Measurements from ENCODE around the gene C1orf53. TPM values are rescaled to one million over a fixed set of nuclear protein-coding genes. Genes with fewer than 3 reads are reported as not detected.

Gene C1orf53
- total and polyA plus RNA-seq, 2 experiments from 2014 or later, result 2.7 to 3.8 TPM

GRCh38 chr1:197912739-197913494 lies 10.5 kb downstream of the C1orf53 start:
- peaks cover 100% of the 10 kb centered on the region for H3K27me3 ChIP-seq (ENCODE audit: insufficient read depth)
- H3K27ac Mint-ChIP-seq, result no peak overlapping the region
- peaks cover 63% of the 10 kb centered on the region for H3F3A ChIP-seq (replicated peaks; ENCODE audit: low read depth)
- peak overlapping the region; percentile 92 for H3K4me2 ChIP-seq
- peaks cover 17% of the 10 kb centered on the region for H4K20me1 ChIP-seq (replicated peaks; ENCODE audit: insufficient read depth)
- no peaks in the 10 kb centered on the region for H3K36me3 ChIP-seq (ENCODE audit: insufficient read depth)
- peaks cover 81% of the 10 kb centered on the region for H3K4me1 Mint-ChIP-seq
- ATAC-seq (peak; percentile 2), DNase-seq (ENCODE audit: low spot score) (peak; percentile 46)
- H3K9me2 ChIP-seq (ENCODE audit: insufficient read depth), result no peaks in the 10 kb centered on the region
- peak overlapping the region; percentile 60 for H3K4me3 ChIP-seq
- TF ChIP-seq POLR2AphosphoS5 (IDR thresholded peaks at IDR 0.05; ENCODE audit: low read depth), result no peak
- TF ChIP-seq NANOG (IDR thresholded peaks at IDR 0.05; ENCODE audit: borderline replicate concordance), result no peak
- peak; percentile 74 for TF ChIP-seq EZH2phosphoT487 (IDR thresholded peaks at IDR 0.05; ENCODE audit: unreplicated experiment)
- peak; percentile 97 for TF ChIP-seq EZH2 (IDR thresholded peaks at IDR 0.05; ENCODE audit: low read depth, unreplicated experiment)
- no peak overlapping the region for H3K27ac ChIP-seq (ENCODE audit: low read depth)
- H3K9me3 Mint-ChIP-seq, result peaks cover 2% of the 10 kb centered on the region
- H3K36me3 Mint-ChIP-seq (ENCODE audit: low read depth), result no peaks in the 10 kb centered on the region
- H2AFZ ChIP-seq, result peak overlapping the region; percentile 81; the same call in 1 of the 2 replicates
- H3K79me2 ChIP-seq (replicated peaks; ENCODE audit: insufficient read depth), result no peaks in the 10 kb centered on the region
- H3K4me1 ChIP-seq (ENCODE audit: insufficient read depth), result peaks cover 85% of the 10 kb centered on the region
- H3K27me3 Mint-ChIP-seq (ENCODE audit: insufficient read depth, low read depth, poor library complexity), result peaks cover 100% of the 10 kb centered on the region
- peak overlapping the region; percentile 72 for H3K4me3 Mint-ChIP-seq

GRCh38 chr1:197913495-197914276 lies 11.3 kb downstream of the C1orf53 start:
- Histone ChIP-seq H3K4me1 (ENCODE audit: insufficient read depth) (peaks cover 78% of the 10 kb centered on the region), H3K9me2 (ENCODE audit: insufficient read depth) (no peaks in the 10 kb centered on the region), H2AFZ (0 out of 2 replicates have a peak overlapping the region, but pooled peaks have one; percentile 81), H3K36me3 (ENCODE audit: insufficient read depth) (no peaks in the 10 kb centered on the region), H3K4me2 (peak overlapping the region; percentile 92), H3K79me2 (replicated peaks; ENCODE audit: insufficient read depth) (no peaks in the 10 kb centered on the region), H3K27me3 (ENCODE audit: insufficient read depth) (peaks cover 100% of the 10 kb centered on the region), H3K4me3 (peak overlapping the region; percentile 60), H4K20me1 (replicated peaks; ENCODE audit: insufficient read depth) (peaks cover 16% of the 10 kb centered on the region), H3F3A (replicated peaks; ENCODE audit: low read depth) (peaks cover 57% of the 10 kb centered on the region), H3K27ac (ENCODE audit: low read depth) (no peak overlapping the region)
- ATAC-seq, result no peak; the same call in 1 of the 3 replicates
- Mint-ChIP-seq H3K4me3 (peak overlapping the region; percentile 72), H3K27ac (no peak overlapping the region), H3K27me3 (ENCODE audit: insufficient read depth, low read depth, poor library complexity) (peaks cover 100% of the 10 kb centered on the region), H3K9me3 (peaks cover 5% of the 10 kb centered on the region), H3K4me1 (peaks cover 83% of the 10 kb centered on the region), H3K36me3 (ENCODE audit: low read depth) (no peaks in the 10 kb centered on the region)
- DNase-seq (ENCODE audit: low spot score), result peak; percentile 47
- TF ChIP-seq ZNF462 (CRISPR knock-in tag; IDR thresholded peaks at IDR 0.05), result no peak
- TF ChIP-seq EZH2 (IDR thresholded peaks at IDR 0.05; ENCODE audit: low read depth, unreplicated experiment), result peak; percentile 92
